Right lobe of liver (tissue), 4 donors: Measurements from ENCODE around the gene CSNK1G3.

Experiments used
- POLR2A ChIP-seq: fragments of 450-650 bp; IDR thresholded peaks from one replicate; pipeline ENCODE4 v1.6.1; 2017; ENCODE audit warnings: antibody characterized with exemption, mild to moderate bottlenecking
- TF ChIP-seq, protein P1 (sequence below), 4 donors: fragments of 200-600 bp in 3 of 4; fragments of 450-650 bp in 1 of 4; IDR thresholded peaks; one replicate each; pipeline versions ENCODE4 v1.5.1 to v1.8.0; 2016 to 2022; ENCODE audit warnings: antibody characterized with exemption in 4 of 4, mild to moderate bottlenecking in 2 of 4
- donor health status: DM: no; HTN: no; CAD: no.
- donor health status: DM: no; HTN: no; CAD: no.
- donor health status: DM: no; HTN: yes; CAD: no.

DNA sequence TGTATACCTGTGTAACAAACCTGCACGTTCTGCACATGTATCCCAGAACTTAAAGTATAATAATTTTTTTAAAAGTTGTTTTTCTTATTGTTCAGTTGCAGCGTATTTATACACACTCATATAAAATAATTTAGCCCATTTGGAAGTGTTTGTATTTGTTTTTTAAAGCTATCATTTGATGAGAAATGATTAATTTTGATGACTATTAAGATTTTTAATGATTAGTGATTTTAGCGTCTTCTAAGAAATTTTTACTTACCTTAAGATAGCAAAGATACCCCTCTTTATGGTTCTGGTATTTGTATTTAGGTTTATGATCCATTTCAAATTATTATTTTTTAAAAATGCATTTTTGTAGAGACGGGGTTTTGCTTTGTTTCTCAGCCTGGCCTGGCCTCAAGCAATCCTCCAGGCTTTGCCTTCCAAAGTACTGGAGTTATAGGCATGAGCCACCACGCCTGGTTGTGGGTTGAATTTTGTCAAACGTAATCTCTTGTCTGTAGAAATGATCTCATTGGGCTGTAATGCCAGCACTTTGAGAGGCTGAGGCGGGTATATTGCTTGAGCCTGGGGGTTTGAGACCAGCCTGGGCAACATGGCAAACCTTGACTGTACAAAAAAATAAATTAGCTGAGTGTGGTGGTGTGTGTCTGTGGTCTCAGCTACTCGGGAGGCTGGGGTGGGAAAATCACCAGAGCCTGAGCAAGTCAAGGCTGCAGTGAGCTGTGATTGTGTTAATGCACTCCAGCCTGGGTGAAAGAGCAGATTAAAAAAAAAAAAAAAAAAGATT, 26.9 kb downstream of the CSNK1G3 start:
- TF ChIP-seq, protein P1, sequence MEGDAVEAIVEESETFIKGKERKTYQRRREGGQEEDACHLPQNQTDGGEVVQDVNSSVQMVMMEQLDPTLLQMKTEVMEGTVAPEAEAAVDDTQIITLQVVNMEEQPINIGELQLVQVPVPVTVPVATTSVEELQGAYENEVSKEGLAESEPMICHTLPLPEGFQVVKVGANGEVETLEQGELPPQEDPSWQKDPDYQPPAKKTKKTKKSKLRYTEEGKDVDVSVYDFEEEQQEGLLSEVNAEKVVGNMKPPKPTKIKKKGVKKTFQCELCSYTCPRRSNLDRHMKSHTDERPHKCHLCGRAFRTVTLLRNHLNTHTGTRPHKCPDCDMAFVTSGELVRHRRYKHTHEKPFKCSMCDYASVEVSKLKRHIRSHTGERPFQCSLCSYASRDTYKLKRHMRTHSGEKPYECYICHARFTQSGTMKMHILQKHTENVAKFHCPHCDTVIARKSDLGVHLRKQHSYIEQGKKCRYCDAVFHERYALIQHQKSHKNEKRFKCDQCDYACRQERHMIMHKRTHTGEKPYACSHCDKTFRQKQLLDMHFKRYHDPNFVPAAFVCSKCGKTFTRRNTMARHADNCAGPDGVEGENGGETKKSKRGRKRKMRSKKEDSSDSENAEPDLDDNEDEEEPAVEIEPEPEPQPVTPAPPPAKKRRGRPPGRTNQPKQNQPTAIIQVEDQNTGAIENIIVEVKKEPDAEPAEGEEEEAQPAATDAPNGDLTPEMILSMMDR (IDR thresholded peaks at IDR 0.05) = no peak
- no peak for TF ChIP-seq POLR2A
